HepG2 (cell line): ENCODE data around the gene ANKRD22. TPM values are rescaled to one million over a fixed set of nuclear protein-coding genes. Genes with fewer than 3 reads are reported as not detected.
A peak's percentile ranks its signal among the peaks of the same experiment; 100 is the strongest.

Experiments
- CSRNP1 ChIP-seq: sonication (generic); formaldehyde crosslinking; IDR thresholded peaks from 2 replicates; pipeline ENCODE4 v1.8.1; 2023; ENCODE audit warnings: mild to moderate bottlenecking, missing genetic modification reagents
- FOXM1 ChIP-seq: sonication (generic); formaldehyde crosslinking; IDR thresholded peaks from 2 replicates; pipeline ENCODE4 v1.5.0; 2020; ENCODE audit warnings: missing genetic modification reagents
- FOXP4 ChIP-seq: sonication (generic); formaldehyde crosslinking; IDR thresholded peaks from 2 replicates; pipeline ENCODE4 v1.4.0; 2020; ENCODE audit warnings: missing genetic modification reagents
- HNRNPH1 ChIP-seq: fragments of 200-400 bp; formaldehyde crosslinking; optimal IDR thresholded peaks from 2 replicates; pipeline ENCODE3; 2017; ENCODE audit warnings: mild to moderate bottlenecking, low read depth, low read length
- ISX ChIP-seq: sonication (generic); formaldehyde crosslinking; conservative IDR thresholded peaks from 2 replicates; pipeline ENCODE4 v1.5.0; 2020; ENCODE audit warnings: missing genetic modification reagents
- KAT2B ChIP-seq: fragments of 150-350 bp; IDR thresholded peaks from 2 replicates; pipeline ENCODE4 v1.6.1; 2014; ENCODE audit warnings: low read depth, low read length, borderline replicate concordance
- KMT2B ChIP-seq: IDR thresholded peaks from 2 replicates; pipeline ENCODE4 v1.6.1; 2016; ENCODE audit warnings: missing genetic modification reagents, missing compliant biosample characterization
- NRL ChIP-seq: sonication (generic); formaldehyde crosslinking; IDR thresholded peaks from 2 replicates; pipeline ENCODE4 v1.5.0; 2020; ENCODE audit warnings: missing genetic modification reagents, mild to moderate bottlenecking, moderate library complexity, borderline replicate concordance
- RNF2 ChIP-seq: fragments of 450-650 bp; conservative IDR thresholded peaks from 2 replicates; pipeline ENCODE4 v1.6.1; 2016; ENCODE audit warnings: low read depth
- SMARCC2 ChIP-seq: fragments of 450-650 bp; IDR thresholded peaks from 2 replicates; pipeline ENCODE4 v1.6.1; 2017; ENCODE audit warnings: antibody characterized with exemption, mild to moderate bottlenecking
- SUZ12 ChIP-seq: fragments of 150-350 bp; IDR thresholded peaks from 2 replicates; pipeline ENCODE4 v1.6.1; 2014; ENCODE audit warnings: low read depth, low read length
- THAP11 ChIP-seq: IDR thresholded peaks from 2 replicates; pipeline ENCODE4 v1.6.1; 2016; ENCODE audit warnings: missing biosample characterization, missing genetic modification reagents
- XRCC5 ChIP-seq: fragments of 200-400 bp; formaldehyde crosslinking; optimal IDR thresholded peaks from 2 replicates; pipeline ENCODE3; 2017; ENCODE audit warnings: mild to moderate bottlenecking, low read length
- ZNF235 ChIP-seq: sonication (generic); formaldehyde crosslinking; IDR thresholded peaks from 2 replicates; pipeline ENCODE4 v1.8.1; 2023; ENCODE audit warnings: mild to moderate bottlenecking, missing genetic modification reagents, borderline replicate concordance
- ZNF496 ChIP-seq: sonication (generic); formaldehyde crosslinking; IDR thresholded peaks from 2 replicates; pipeline ENCODE4 v1.8.1; 2023; ENCODE audit warnings: mild to moderate bottlenecking, moderate library complexity, missing genetic modification reagents; ENCODE audit not compliant: insufficient replicate concordance
- ZSCAN30 ChIP-seq: sonication (generic); formaldehyde crosslinking; IDR thresholded peaks from 2 replicates; pipeline ENCODE4 v1.5.0; 2020; ENCODE audit warnings: mild to moderate bottlenecking, missing genetic modification reagents
- polyA plus RNA-seq, 8 experiments: library from polyadenylated mRNA; depleted of rRNA in 3 of 8; stranded (reverse) in 7 of 8; unstranded in 1 of 8; fragments of >200 nt; fragmentation: Illumina TruSeq in 4 of 8; extraction: Trizol in 4 of 8; gene quantifications; 2 replicates each; pipeline versions ENCODE4 v1.2.1 to v1.2.3, GENCODE V29; 2011 to 2016; ENCODE audit warnings: low read depth in 4 of 8, missing spikeins in 1 of 8, mixed read lengths in 1 of 8; ENCODE audit not compliant: insufficient read depth in 1 of 8
- total RNA-seq, 5 experiments: library from RNA; depleted of rRNA; stranded (reverse); fragments of >200 nt; fragmentation: Illumina TruSeq; extraction: Trizol; gene quantifications; 2 replicates each; pipeline ENCODE4 v1.2.3, GENCODE V29; 2016; ENCODE audit warnings: low read depth in 1 of 5

ANKRD22 gene
- total and polyA plus RNA-seq, 2 of the 13 experiments (the other 11 are each of a cell fraction or from before 2014, with no cell fraction given) = not detected

DNA sequence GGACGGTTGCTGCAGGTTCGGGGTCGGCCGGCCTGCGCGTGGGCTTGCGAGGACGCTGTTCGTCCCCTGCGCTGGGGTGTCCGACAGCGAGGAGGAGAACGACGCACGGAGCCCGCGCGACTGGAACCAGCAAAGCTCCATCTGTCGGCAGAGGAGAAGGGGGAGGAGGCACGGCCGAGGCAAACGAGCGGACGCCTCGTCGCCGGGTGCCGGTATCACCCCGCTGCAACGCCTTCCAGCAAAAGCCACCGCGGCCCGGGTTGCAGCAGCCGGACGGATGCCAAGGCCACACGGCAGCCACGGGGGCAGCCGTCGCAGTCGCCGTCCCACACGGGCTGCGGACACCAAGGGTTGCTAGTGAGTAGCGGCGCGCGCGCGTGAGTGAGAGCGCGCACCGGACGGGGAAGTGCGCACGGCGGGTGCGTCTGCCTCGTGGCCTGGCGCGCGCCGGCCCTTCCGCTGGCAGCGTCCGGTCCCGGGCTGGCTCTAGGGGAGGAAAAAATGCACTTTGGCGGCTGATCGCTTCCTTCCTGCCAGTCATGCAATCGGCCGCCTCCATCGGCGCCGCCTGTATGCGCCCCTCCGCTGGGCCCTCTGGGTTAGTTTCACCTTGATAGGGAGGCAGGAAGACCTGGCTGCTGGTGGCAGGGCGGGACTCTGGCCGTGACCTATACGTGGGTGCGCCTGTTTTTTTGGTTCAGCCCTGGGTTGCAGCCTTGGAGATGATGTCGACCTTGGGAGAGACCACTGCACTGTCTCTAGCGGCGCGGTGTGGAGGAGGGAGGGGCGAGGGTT, 28.8 kb upstream of the ANKRD22 start (continued):
- TF ChIP-seq ZSCAN30 = no peak
- no peak for TF ChIP-seq FOXP4 (CRISPR knock-in tag)
- TF ChIP-seq ZNF235 (CRISPR knock-in tag) = no peak
- no peak for TF ChIP-seq KAT2B
- peak; percentile 38 for TF ChIP-seq XRCC5
- TF ChIP-seq CSRNP1 (CRISPR knock-in tag) = peak; percentile 66; the same call in 1 of the 2 replicates
- TF ChIP-seq FOXM1 (CRISPR knock-in tag) = no peak
- no peak for TF ChIP-seq SMARCC2
- no peak for TF ChIP-seq ZNF496 (CRISPR knock-in tag)
- no peak for TF ChIP-seq HNRNPH1
- peak; percentile 61; the same call in 1 of the 2 replicates for TF ChIP-seq NRL (CRISPR knock-in tag)
- TF ChIP-seq SUZ12 = no peak
- no peak for TF ChIP-seq ISX (CRISPR knock-in tag)
- TF ChIP-seq RNF2 = peak; percentile 82; the same call in 1 of the 2 replicates
- TF ChIP-seq THAP11 (CRISPR knock-in tag) = peak; percentile 26; the same call in 1 of the 2 replicates
- TF ChIP-seq KMT2B = no peak
- TF ChIP-seq, all 625 proteins: peak for 205
